Endothelial cell of umbilical vein (primary cell): ENCODE data around the gene LHFPL2. TPM values are rescaled to one million over a fixed set of nuclear protein-coding genes. Genes with fewer than 3 reads are reported as not detected.

Source experiments
- BruUV-seq: library from RNA; stranded (reverse); fragments of 400-500 nt; replicated peaks from 2 replicates; lab custom pipeline; 2021; lab: Mats Ljungman, UMichigan
- CTCF ChIA-PET: fragments of 300-600, 350-600 bp; sonication (Branson Sonifier 250); formaldehyde crosslinking; loops from one replicate; lab custom pipeline; 2021; ENCODE audit warnings: antibody characterized with exemption, inconsistent platforms; lab: Charles Lee
- POLR2A ChIA-PET: fragments of 300-600, 350-600 bp; sonication (Branson Sonifier 250); formaldehyde crosslinking; loops from one replicate; lab custom pipeline; 2021; ENCODE audit warnings: antibody characterized with exemption, inconsistent platforms; lab: Charles Lee
- DNase-seq: peaks from one replicate; pipeline ENCODE4 v3.0.0-alpha.2; 2011; ENCODE audit warnings: low read depth, low spot score
- FAIRE-seq: peaks from 2 replicates; lab custom pipeline; 2011; peaks lifted over from hg19 to GRCh38; lab: Jason Lieb, UNC
- H2AFZ ChIP-seq: 2 replicates; pipeline ENCODE4 v1.6.0; 2012; ENCODE audit warnings: low read depth, low read length, control low read depth, inconsistent platforms
- H3K27ac ChIP-seq: 2 replicates; pipeline ENCODE4 v1.5.1; 2011; ENCODE audit warnings: low read depth, mild to moderate bottlenecking, control low read depth, low read length, moderate library complexity; ENCODE audit not compliant: insufficient read depth
- H3K27me3 ChIP-seq, 2 experiments: 2 replicates each; pipeline versions ENCODE4 v1.6.0 to v1.6.1; 2011; ENCODE audit warnings: low read length in 2 of 2, mixed read lengths in 1 of 2; ENCODE audit not compliant: control insufficient read depth in 2 of 2, insufficient read depth in 2 of 2
- H3K36me3 ChIP-seq, 2 experiments: 2 replicates in 1 of 2; 3 replicates in 1 of 2; pipeline ENCODE4 v1.5.1; 2011; ENCODE audit warnings: low read length in 2 of 2, mild to moderate bottlenecking in 1 of 2, moderate library complexity in 1 of 2; ENCODE audit not compliant: control insufficient read depth in 2 of 2, insufficient read depth in 2 of 2; ENCODE audit errors: extremely low read depth in 1 of 2
- H3K4me1 ChIP-seq: 3 replicates; pipeline ENCODE4 v1.5.1; 2011; ENCODE audit warnings: mild to moderate bottlenecking, low read length; ENCODE audit not compliant: control insufficient read depth, insufficient read depth; ENCODE audit errors: extremely low read depth
- H3K4me2 ChIP-seq: 2 replicates; pipeline ENCODE4 v1.6.1; 2011; ENCODE audit warnings: low read length, control low read depth, mixed read lengths; ENCODE audit not compliant: insufficient read depth
- H3K4me3 ChIP-seq, 3 experiments: fragments of 200-600 bp in 1 of 3; sonication (generic), shearing (Covaris generic) in 1 of 3; replicated peaks in 1 of 3; 2 replicates each; pipeline ENCODE4 v1.5.1; 2011 to 2016; ENCODE audit warnings: control low read depth in 3 of 3, low read length in 3 of 3, mild to moderate bottlenecking in 2 of 3, inconsistent platforms in 1 of 3, low read depth in 1 of 3, moderate library complexity in 1 of 3; ENCODE audit not compliant: insufficient read depth in 1 of 3
- H3K79me2 ChIP-seq: 2 replicates; pipeline ENCODE4 v1.6.0; 2012; ENCODE audit warnings: low read length, inconsistent platforms; ENCODE audit not compliant: control insufficient read depth, insufficient read depth
- H3K9ac ChIP-seq: replicated peaks from 2 replicates; pipeline ENCODE3; 2011; ENCODE audit warnings: low read length, control low read depth; ENCODE audit not compliant: insufficient read depth; ENCODE audit errors: extremely low read depth
- H3K9me1 ChIP-seq: replicated peaks from 3 replicates; pipeline ENCODE4 v1.6.0; 2011; ENCODE audit warnings: mild to moderate bottlenecking, low read length; ENCODE audit not compliant: control insufficient read depth, insufficient read depth; ENCODE audit errors: extremely low read depth
- H3K9me3 ChIP-seq: replicated peaks from 2 replicates; pipeline ENCODE4 v1.5.1; 2012; ENCODE audit warnings: low read length, inconsistent platforms; ENCODE audit not compliant: control insufficient read depth, insufficient read depth
- H4K20me1 ChIP-seq: replicated peaks from 2 replicates; pipeline ENCODE3; 2011; ENCODE audit warnings: mild to moderate bottlenecking, low read length; ENCODE audit not compliant: control insufficient read depth, insufficient read depth; ENCODE audit errors: extremely low read depth
- EZH2 ChIP-seq: IDR thresholded peaks from 2 replicates; pipeline ENCODE4 v1.6.1; 2012; ENCODE audit warnings: borderline replicate concordance, low read depth, mild to moderate bottlenecking, moderate library complexity, low read length, inconsistent platforms; ENCODE audit not compliant: severe bottlenecking
- FOS ChIP-seq: IDR thresholded peaks from 2 replicates; pipeline ENCODE4 v1.6.1; 2011; ENCODE audit warnings: mild to moderate bottlenecking, low read length, moderate library complexity, borderline replicate concordance; ENCODE audit not compliant: insufficient read depth
- GATA2 ChIP-seq: IDR thresholded peaks from 2 replicates; pipeline ENCODE4 v1.7.0; 2011; ENCODE audit warnings: low read depth, mild to moderate bottlenecking, moderate library complexity, mixed read lengths, low read length; ENCODE audit not compliant: insufficient read length, insufficient read depth
- JUN ChIP-seq: IDR thresholded peaks from 2 replicates; pipeline ENCODE4 v1.6.1; 2011; ENCODE audit warnings: borderline replicate concordance, low read depth; ENCODE audit not compliant: insufficient read length, insufficient read depth
- MYC ChIP-seq: IDR thresholded peaks from one replicate; pipeline ENCODE4 v1.6.1; 2011; ENCODE audit warnings: mild to moderate bottlenecking, low read depth, low read length
- POLR2A ChIP-seq: IDR thresholded peaks from 2 replicates; pipeline ENCODE4 v1.6.1; 2012; ENCODE audit warnings: low read depth, mild to moderate bottlenecking, control low read depth, low read length
- POLR2AphosphoS5 ChIP-seq: IDR thresholded peaks from 2 replicates; pipeline ENCODE4 v1.6.1; 2012; ENCODE audit warnings: low read depth, mild to moderate bottlenecking, control low read depth, low read length, moderate library complexity; ENCODE audit not compliant: insufficient read depth
- dilution Hi-C: fragments of 300-500 bp; cut with MboI; formaldehyde crosslinking; loops from one replicate; pipeline ENCODE4 v1.15.0; 2019; ENCODE audit warnings: low sequenced_read_pairs; ENCODE audit not compliant: extremely low pct_ligation_motif_present
- intact Hi-C: fragments of 100-400 bp; cut with micrococcal nuclease; formaldehyde crosslinking; loops from one replicate; pipeline ENCODE4 v1.10.0; 2022
- polyA plus RNA-seq, 4 experiments: library from polyadenylated mRNA; depleted of rRNA in 3 of 4; stranded (reverse) in 3 of 4; unstranded in 1 of 4; fragments of >200 nt; gene quantifications; 2 replicates each; pipeline versions ENCODE4 v1.2.1 to v1.2.3, GENCODE V29; 2011 to 2012; ENCODE audit warnings: missing spikeins in 1 of 4
- total RNA-seq: library from RNA; stranded (reverse); gene quantifications from 2 replicates; pipeline ENCODE4 v1.2.3, GENCODE V29; 2021
- TF ChIP-seq, protein P1 (sequence below): IDR thresholded peaks from 2 replicates; pipeline ENCODE4 v1.6.1; 2011; ENCODE audit not compliant: insufficient read depth, insufficient read length
- TF ChIP-seq, protein P2 (sequence below), 2 donors: IDR thresholded peaks; 1 replicate in 1 of 2; 2 replicates in 1 of 2; pipeline ENCODE4 v1.5.1; 2011; ENCODE audit warnings: low read length in 2 of 2, mild to moderate bottlenecking in 2 of 2, moderate library complexity in 2 of 2, control low read depth in 1 of 2, inconsistent platforms in 1 of 2, low read depth in 1 of 2; ENCODE audit not compliant: insufficient read depth in 1 of 2; ENCODE audit errors: extremely low read depth in 1 of 2

LHFPL2 gene
- total and polyA plus RNA-seq, 2 donors (not counting 3 experiments of a cell fraction or from before 2014, with no cell fraction given), result 9.6 to 36.3 TPM

DNA sequence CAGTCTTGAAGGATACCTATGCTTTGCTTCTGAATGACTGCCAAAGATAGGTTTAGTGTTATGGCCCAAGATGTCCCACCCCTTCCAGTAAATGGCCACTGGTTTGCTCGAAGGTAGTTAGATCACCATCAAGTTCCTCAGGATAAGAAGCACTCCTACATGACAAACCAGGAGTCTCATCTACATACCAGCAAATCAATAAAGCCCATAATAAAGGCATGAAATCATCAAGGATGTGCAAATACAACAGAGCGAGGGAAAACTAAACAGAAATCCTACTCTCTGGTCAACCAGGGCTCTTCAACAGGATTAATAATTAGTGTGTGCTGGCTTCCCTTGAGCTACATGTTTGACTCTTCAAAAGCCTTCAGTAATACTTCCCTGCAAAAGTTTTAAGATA, 141.0 kb downstream of the LHFPL2 start:
- BruUV-seq, result no TSS peak
- Histone ChIP-seq H3K9me1 (no peaks in the 10 kb centered on the region), H3K27ac (no peak overlapping the region), H4K20me1 (no peaks in the 10 kb centered on the region), H2AFZ (no peak overlapping the region), H3K36me3 (peaks cover 0 to 2% of the 10 kb centered on the region in 2 experiments), H3K79me2 (no peaks in the 10 kb centered on the region), H3K9ac (no peak overlapping the region), H3K9me3 (no peaks in the 10 kb centered on the region), H3K27me3 (no peaks in the 10 kb centered on the region), H3K4me1 (peaks cover 26% of the 10 kb centered on the region), H3K4me3 (no peak overlapping the region), H3K4me2 (no peak overlapping the region)
- DNase-seq (no peak), FAIRE-seq (no peak)
- dilution Hi-C loops (no loop called here), intact Hi-C loops (no loop called here)
- POLR2A ChIA-PET, result no interaction called here
- TF ChIP-seq FOS (no peak), POLR2AphosphoS5 (no peak), JUN (no peak), MYC (no peak), EZH2 (no peak), POLR2A (no peak), GATA2 (no peak)
- TF ChIP-seq, protein P1, sequence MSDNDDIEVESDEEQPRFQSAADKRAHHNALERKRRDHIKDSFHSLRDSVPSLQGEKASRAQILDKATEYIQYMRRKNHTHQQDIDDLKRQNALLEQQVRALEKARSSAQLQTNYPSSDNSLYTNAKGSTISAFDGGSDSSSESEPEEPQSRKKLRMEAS, result no peak
- TF ChIP-seq, protein P2, sequence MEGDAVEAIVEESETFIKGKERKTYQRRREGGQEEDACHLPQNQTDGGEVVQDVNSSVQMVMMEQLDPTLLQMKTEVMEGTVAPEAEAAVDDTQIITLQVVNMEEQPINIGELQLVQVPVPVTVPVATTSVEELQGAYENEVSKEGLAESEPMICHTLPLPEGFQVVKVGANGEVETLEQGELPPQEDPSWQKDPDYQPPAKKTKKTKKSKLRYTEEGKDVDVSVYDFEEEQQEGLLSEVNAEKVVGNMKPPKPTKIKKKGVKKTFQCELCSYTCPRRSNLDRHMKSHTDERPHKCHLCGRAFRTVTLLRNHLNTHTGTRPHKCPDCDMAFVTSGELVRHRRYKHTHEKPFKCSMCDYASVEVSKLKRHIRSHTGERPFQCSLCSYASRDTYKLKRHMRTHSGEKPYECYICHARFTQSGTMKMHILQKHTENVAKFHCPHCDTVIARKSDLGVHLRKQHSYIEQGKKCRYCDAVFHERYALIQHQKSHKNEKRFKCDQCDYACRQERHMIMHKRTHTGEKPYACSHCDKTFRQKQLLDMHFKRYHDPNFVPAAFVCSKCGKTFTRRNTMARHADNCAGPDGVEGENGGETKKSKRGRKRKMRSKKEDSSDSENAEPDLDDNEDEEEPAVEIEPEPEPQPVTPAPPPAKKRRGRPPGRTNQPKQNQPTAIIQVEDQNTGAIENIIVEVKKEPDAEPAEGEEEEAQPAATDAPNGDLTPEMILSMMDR (IDR thresholded peaks at IDR 0.05; ENCODE audit: extremely low read depth in 1 of 2, insufficient read depth in 1 of 2, low read depth in 1 of 2, low read length in 2 of 2), result no peak
- CTCF ChIA-PET, result interaction anchor here (1.4 to 2.2 kb wide), 3 partner anchors 11 to 35 kb away, joined by 4 to 9 read pairs (median 7); no protein-coding TSS in a partner anchor
